Measurements from ENCODE around the gene CATSPER1.
"Not testable (repeated sequence)": the region's sequence is repeated elsewhere in the genome, so short reads cannot be mapped to it uniquely, and the experiment has no call there.

Gene CATSPER1

DNA sequence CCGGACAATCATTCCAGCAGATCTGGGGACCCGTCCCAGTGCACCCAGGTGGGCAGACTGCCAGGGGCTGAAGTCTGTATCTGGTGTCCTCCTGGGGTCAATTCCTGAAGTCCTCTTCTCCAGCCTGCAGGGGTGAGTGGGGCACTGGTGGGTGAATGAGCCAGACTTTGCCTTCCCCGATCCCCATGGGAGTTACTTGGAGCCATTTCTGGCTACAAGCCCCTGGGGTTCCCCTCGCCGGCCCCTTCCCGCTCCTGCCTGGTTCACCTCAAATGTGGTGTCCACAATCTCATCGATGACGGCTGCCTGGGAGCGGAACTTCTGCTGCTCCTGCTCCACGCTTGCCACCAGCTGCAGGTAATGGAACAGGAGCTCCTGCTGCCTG, 9.5 kb downstream of the CATSPER1 start:
- FAIRE-seq, result no peak

DNA sequence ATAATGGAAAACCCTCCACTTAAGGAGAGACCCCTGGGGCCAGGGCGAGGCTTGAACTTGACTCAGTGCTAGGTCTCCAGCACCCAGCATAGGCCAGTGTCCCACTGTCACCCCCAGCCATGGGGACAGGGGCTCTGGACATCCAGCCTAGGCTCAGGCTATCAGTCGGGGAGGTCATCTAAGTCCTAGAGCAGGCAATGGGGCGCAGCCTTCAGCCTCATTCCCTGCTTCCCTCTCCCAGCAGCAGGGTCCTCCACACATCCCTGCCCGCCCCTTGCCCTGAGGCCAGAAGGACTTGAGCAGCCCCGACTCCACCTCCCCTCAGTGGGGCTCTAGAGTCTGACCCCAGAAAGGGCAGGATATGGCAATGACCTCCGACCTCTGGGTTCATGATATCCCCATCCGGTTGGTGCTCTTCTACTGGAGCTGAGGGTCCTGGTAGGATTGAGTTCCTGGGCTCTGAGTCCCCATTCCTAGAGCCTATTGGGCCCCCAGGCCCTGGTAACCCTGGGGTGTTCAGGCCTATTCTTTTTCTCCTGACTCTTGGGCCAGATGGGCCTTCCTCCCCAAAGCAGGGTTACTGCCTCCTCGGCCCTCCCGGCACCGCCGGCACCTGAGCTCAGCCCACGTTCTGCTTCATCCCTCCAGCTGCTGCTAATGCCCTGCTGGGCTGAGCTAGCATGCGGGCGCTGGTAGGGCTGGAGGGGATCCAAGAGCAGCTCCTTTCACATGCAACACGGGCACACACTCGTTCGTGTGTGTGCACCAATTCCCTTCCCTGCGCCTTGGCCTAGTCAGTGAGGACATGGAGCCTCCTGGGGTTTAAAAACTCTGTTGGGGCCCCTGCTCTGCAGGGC, 10.1 kb downstream of the CATSPER1 start:
- FAIRE-seq, result no peak

- FAIRE-seq, result no peak
Observed at GRCh38 chr11:66015454-66015881, 10.8 kb downstream of the CATSPER1 start.

- FAIRE-seq, result no peak
Observed at GRCh38 chr11:66014804-66015453, 11.3 kb downstream of the CATSPER1 start.

DNA sequence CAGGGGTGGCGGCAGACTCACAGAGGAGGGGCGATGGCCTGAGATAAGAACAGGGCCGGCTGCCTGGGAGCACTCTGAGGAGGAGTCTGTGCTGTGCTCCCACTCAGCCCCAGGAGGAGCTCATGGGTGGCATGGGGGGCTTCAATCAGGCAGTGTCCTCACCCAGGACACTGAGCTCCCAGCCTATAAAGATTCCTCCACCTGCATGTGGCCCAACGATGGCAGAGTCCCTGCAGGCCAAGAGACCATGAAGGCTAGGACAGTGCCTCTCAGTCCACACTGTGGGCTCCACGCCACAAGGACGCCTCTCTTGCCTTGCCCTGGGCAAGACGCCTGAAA, 12.5 kb downstream of the CATSPER1 start:
- FAIRE-seq, result no peak

DNA sequence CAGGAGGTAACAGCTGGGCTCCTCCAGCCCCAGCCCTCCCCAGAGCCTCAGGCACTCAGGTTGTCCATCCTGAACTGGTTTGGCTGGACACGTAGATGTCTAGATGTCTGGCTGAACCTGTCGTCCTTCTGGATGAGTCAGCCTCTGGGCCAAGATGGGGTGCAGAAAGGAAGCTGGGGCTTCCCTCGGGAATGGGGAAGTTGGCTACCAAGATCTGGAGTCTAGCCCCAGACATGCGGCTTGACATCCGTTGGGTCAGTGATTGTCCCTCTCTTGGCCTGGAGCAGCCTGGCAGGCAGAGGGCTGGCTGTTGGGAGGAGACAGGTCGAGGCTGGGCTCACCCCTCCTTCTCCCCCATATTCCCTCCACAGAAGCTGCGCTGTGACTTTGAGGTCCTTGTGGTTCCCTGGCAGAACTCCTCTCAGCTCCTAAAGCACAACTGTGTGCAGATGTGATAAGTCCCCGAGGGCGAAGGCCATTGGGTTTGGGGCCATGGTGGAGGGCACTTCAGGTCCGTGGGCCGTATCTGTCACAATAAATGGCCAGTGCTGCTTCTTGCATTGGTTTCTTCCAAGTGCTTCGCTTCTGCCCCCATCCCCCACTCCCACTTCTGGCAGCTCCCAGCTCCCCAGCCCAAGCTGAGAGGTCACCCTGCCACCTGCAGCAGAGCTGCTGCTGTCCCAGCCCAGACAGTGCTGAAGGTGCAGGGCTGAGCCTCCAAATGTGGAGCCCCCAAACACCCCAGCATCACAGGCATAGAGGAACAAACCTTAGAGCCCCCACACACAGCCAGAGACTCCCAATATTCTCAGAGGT, 13.1 kb downstream of the CATSPER1 start:
- FAIRE-seq, result no peak

DNA sequence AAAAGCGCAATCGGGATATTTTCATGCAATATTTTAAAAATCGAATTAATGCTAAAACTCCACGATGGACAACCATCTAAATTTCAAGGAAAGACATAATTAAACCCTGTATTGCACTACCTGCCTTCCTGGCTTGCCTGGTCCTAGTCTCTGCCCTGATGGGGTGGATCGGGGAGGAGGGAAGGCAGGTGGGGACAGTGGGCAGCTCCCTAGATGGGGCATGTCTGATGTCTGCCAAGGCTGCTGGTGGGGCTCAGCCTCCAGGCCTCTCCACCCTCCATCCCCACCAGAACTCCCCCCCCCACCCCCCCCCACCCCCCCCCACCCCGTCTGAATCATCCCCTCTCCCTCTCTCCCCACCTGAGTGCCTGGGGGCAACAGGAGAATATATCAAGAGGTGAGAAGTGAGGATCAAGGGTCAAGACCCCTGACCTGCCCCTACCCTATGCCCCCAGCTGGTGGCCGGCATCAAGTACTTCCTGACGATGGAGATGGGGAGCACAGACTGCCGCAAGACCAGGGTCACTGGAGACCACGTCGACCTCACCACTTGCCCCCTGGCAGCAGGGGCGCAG, 13.8 kb downstream of the CATSPER1 start:
- FAIRE-seq, result no peak

GRCh38 chr11:66011785-66012303, 14.4 kb downstream of the CATSPER1 start, which contains the start of gene CST6:
Gene CST6 (plus strand): TSS chr11:66012008. CDS start chr11:66012045, 37 bp downstream.
- no peak for FAIRE-seq

- no peak for FAIRE-seq
Observed at GRCh38 chr11:66011239-66011784, 15.0 kb downstream of the CATSPER1 start.

DNA sequence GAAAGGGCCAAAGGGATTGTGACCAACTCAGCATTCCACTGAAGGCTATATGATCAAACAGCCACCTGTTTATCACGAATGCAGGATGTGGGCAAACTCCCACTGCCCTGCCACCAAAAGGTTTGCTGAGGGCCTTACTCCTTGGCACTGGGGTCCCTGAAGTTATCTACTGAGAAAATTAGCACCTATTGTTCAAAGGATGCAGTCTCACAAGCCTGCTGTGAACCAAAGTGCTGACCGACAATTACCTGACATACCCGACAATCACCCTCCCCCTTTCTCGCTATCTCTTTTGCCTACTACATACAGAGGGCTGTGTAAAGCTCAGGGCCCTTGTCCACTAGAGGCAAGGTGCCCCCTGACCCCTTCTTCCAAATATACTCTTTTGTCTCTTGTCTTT, 16.2 kb downstream of the CATSPER1 start:
- FAIRE-seq, result not testable (repeated sequence)

GRCh38 chr11:66008468-66009101, 17.7 kb downstream of the CATSPER1 start:
- no peak for FAIRE-seq

DNA sequence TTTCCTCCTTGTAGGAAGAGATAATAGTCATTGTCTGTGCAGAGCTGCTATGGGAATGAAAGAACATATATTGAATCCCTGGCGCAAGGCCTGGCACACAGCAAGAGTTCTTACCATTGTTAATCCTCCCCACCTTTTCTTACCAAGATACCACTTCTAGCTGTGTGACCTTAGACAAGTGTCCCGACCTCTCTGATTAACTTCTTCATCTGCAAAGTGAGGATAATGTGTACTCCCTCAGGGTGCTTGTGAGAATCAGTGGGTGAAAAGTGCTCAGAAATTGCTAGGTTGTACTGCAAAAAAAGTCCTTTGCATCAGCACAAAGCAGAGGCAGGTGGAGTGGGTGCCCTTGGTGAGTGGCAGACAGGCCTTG, 18.2 kb downstream of the CATSPER1 start:
- no peak for FAIRE-seq

DNA sequence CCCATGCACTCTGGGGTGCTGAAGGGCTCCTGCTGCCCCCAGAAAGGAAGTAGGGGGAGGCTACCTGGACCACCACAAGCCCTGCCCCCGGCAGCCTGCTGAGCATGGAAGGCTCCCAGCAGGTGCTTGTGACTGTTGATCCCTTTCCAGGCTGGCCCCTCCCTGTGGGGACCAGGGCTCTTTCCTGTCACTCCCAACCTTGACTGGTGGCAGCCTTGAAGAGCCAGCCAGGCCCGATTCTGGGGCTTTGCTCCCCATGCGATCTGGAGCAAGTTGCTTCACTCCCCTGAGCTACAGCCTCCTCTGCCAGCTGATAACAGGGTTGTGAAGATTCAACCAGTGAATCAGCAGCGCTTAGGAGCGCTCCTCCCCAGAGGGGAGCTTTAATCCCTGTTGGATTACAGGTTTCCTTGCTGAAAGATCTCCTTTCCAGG, 19.1 kb downstream of the CATSPER1 start:
- FAIRE-seq, result no peak

- no peak for FAIRE-seq
Observed at GRCh38 chr11:66006891-66007176, 19.4 kb downstream of the CATSPER1 start.

DNA sequence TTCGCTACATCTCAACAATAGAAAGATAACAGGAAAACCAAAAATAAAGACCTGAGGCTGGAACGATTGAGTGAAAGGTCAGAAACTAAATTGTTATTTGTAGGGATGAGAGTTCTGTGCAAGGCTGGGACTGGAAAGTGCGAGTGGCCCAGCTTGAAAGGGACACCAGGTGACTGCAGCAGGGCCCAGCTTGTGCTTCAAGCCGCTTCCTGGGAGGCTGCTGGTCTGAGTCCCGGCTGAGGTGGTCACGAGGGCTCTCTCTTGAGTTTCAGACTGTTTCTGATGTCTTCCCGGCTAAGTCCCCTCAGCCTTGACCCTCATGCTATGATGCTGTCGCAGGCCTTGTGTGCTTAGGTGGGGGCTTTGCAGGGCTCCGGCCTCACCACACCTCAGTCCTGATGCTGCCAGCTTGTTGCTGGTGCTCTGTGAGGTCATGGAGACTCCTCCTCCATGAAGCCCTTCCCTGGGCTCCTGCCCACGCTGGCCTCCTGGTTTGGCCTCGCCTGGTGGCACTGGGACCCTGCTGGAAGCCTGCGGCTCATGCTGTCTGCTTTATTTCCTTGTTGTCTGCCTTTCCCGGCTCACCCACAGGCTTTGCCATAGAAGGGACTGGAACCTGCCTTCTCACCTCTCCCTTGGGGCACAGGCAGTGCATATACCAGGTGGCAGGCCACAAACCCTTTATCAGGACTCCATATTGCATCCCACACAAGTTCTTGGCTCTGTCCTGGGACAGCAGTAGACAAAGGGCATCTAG, 20.0 kb downstream of the CATSPER1 start:
- FAIRE-seq, result no peak

GRCh38 chr11:66004186-66004585, 22.1 kb downstream of the CATSPER1 start:
- FAIRE-seq, result no peak

GRCh38 chr11:66003291-66003690, 23.0 kb downstream of the CATSPER1 start:
- FAIRE-seq, result no peak

DNA sequence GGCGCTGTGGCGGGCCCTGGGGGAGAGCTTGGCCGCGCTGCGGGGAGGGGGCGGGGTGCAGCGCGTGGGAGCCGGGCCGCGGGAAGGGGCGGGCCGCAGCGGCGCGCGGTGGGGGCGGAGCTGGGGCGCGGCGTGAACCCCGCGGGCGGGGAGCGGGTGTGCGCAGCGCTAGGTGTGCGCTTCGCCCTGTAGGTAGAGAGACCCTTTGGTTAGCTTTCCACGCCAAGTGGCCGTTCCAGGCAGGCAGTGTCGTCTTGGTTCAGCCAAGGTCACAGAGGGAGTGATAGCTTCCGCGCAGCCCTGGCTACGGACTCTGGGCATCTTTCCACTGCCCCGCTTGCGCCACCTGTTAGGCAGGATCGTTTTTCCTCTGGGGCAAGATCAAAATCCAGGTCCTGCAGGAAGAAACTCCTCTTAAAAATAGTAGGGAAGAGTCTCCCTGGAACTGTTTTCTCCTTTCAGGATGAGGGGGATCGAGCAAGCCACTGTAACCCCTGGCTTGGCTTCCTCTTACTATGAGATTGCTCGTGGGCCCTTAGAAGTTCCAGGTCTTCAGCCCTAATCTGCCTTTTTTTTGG, 23.5 kb downstream of the CATSPER1 start:
- no peak for FAIRE-seq

GRCh38 chr11:66001942-66002647, 24.2 kb downstream of the CATSPER1 start, which contains the start of the genes BANF1 and EIF1AD:
Gene BANF1 (plus strand): TSS chr11:66002503. CDS start chr11:66003251, 748 bp downstream.
Gene EIF1AD (minus strand): TSS chr11:66002157. CDS start chr11:66000389, 1,768 bp downstream.
- peak; percentile 26 for FAIRE-seq

DNA sequence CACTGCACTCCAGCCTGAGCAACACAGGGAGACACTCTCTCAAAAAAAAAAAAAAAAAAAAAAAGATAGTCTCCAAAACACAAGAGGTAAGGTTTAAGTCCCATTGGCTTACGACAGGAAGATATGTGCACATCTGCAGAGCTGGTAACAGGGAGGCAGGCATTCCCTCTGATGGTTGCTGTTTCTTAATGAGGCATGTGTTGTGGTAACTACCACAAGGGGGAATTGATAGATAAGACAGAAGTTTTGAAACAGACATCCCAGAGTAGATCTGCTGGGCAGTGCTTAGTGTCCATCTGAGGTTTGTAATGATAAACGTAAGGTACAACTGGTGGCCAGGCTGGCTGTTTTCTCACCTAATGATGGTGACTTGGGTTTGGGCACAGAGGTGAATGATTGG, 29.0 kb downstream of the CATSPER1 start:
- FAIRE-seq, result no peak

All from TTC549 (cell line).